ENCODE results near the gene POLN.

The POLN gene

DNA sequence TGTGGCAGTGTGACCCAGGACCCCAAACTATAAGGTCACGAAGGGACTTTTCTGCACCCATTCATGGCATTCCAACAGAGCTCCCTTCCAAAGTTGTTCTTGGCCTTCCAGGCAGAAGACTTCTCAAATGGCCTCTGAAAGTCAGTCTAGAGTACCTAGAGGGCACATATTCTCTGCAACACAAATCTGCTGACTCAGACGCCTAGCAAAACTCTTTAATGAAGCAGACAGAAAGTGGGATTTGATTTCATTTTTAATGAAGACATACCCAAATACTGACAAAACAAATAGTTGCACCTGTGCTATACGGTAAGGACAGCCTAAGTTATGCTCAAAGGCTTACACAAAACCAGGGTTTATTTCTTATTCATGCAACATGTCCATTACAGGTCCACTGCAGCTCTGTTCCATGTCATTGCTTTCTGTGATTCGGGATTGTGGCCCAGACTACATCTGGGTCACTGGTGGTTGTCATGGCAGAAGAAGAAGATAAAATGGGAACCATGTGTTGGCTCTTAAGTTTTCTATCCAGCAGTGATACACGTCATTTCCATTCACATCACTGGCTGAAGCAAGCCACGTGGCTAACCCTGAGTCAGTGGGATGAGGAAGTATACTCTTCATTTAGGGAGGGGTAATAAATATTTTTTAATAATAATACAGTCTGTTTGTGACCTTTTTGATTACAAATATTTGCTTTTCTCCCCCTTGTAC is 125.1 kb downstream of the POLN start:
- TF ChIP-seq, protein P1, sequence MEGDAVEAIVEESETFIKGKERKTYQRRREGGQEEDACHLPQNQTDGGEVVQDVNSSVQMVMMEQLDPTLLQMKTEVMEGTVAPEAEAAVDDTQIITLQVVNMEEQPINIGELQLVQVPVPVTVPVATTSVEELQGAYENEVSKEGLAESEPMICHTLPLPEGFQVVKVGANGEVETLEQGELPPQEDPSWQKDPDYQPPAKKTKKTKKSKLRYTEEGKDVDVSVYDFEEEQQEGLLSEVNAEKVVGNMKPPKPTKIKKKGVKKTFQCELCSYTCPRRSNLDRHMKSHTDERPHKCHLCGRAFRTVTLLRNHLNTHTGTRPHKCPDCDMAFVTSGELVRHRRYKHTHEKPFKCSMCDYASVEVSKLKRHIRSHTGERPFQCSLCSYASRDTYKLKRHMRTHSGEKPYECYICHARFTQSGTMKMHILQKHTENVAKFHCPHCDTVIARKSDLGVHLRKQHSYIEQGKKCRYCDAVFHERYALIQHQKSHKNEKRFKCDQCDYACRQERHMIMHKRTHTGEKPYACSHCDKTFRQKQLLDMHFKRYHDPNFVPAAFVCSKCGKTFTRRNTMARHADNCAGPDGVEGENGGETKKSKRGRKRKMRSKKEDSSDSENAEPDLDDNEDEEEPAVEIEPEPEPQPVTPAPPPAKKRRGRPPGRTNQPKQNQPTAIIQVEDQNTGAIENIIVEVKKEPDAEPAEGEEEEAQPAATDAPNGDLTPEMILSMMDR (IDR thresholded peaks at IDR 0.05; ENCODE audit: low read depth, low read length): no peak
- H3K4me3 ChIP-seq (replicated peaks in 1 of 2; ENCODE audit: low read depth in 2 of 2, low read length in 2 of 2): no peak overlapping the region
- DNase-seq (ENCODE audit: low read depth in 2 of 2): no peak

DNA sequence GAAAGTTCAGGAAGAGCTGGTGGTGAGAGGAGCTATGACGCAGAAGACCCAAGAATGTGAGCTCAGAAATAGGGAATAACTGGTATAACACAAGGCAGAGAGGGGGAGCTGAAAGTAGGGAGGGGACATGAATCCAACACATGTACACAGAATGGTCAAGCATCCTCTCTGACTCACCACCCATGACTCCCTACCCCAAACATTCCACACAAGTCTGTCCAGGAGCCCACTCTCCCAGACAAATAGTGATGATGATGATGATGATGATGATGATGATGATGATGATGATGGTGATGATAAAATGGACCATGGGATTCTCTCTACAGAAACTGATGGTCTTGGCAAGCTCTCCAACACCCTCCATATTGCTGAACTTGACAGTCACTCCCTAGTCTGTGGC is 136.4 kb downstream of the POLN start:
- peak in 1 of 2 donors; percentile 50 for DNase-seq (ENCODE audit: low read depth in 2 of 2)
- no peak overlapping the region for H3K4me3 ChIP-seq (replicated peaks in 1 of 2; ENCODE audit: low read depth in 2 of 2, low read length in 2 of 2)
- TF ChIP-seq, protein P1 (IDR thresholded peaks at IDR 0.05; ENCODE audit: low read depth, low read length): no peak

DNA sequence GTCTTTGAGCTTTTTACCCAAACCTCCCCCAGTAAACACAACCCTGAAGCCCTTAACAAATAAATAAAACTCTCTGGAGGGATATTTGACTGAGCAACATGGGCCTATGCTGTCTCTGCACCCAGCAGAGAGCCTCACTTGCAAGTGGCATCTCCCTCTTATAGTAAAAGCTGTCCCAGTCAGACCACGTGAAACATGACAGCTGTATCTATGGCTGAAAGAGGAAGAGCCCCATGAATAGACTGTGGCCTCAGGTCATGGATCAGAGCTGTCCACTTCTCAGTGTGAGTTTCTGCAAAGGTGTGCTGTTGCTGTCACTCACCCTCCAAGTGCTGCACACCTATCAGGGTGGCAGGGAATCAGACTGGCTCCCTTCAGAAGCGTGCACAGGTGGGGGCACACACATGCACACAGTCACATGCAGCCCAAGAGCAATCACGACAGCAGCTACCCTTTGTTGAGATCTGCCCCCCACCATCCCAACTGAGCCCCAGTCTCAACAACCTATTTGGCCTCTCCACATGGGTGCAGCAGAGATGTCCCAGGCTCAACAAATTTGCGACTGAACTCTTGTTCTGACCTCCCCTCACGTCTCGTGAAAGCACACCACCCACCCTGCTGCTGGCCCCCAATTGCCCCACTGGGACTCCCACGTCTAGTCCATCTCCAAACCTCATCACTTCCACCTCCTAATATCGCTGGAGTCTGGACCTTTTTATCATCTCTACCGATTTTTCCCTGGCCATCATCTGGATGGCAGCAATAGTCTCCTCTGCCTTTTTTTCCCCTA is 137.2 kb downstream of the POLN start:
- DNase-seq (ENCODE audit: low read depth in 2 of 2): no peak
- TF ChIP-seq, protein P1 (IDR thresholded peaks at IDR 0.05; ENCODE audit: low read depth, low read length): no peak
- H3K4me3 ChIP-seq (replicated peaks in 1 of 2; ENCODE audit: low read depth in 2 of 2, low read length in 2 of 2): no peak overlapping the region

DNA sequence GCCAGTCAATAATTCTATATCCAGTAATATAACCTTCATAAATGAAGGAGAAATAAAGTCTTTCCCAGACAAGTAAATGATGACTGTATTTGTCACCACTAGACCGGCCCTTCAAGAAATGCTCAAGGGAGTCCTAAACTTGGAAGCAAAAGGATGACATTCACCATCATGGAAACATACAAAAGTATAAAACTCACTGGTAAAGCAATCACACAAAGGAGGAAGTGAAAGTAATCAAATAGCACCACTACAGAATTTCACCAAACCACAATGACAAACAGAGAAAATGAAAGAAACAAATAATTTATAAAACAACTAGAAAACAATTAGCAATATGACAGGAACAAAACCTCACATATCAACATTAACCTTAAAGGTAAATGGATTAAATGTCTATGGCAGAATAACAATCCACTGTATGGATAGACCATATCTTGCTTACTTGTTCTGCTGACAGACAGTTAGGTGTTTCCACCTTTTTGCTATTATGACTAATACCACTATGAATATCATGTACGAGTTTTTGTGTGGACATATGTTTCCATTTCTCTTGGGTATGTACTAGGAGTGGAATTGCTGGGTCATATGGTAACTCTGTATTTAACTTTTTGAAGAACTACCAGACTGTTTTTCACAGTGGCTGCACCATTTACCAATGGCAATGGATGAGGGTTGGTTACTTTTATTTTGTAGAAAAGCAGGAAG is 137.9 kb downstream of the POLN start:
- TF ChIP-seq, protein P1 (IDR thresholded peaks at IDR 0.05; ENCODE audit: low read depth, low read length): no peak
- H3K4me3 ChIP-seq (replicated peaks in 1 of 2; ENCODE audit: low read depth in 2 of 2, low read length in 2 of 2): no peak overlapping the region
- DNase-seq (ENCODE audit: low read depth in 2 of 2): no peak

DNA sequence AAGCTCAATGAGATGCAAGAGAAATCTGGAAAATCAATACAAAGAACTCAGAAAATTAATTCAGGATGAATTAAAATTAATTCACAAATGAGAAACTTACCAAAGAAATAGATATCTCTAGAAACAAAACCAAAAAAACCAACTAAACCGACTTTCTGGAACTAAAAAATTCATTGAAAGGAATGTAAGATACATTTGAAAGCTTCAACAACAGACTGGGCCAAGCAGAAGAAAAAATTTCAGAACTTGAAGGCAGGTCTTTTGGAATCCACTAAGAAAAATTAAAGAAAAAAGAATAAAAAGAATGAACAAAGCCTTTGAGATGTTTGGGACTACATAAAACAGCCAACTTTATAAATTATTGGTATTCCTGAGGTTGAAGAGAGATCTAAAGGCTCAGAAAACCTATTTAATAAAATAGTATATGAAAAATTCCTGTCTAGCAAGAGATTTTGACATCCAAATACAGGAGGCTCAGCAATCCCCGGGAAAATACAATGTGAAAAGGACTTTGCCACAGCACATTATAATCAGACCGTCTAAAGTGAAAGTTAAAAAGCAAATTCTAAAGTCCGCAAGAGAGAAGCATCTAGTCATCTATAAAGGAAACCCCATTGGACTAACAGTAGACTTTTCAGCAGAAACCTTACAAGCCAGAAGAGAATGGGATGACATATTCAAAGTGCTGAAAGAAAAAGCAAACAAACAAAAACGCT is 138.6 kb downstream of the POLN start:
- DNase-seq (ENCODE audit: low read depth in 2 of 2): no peak
- TF ChIP-seq, protein P1 (IDR thresholded peaks at IDR 0.05; ENCODE audit: low read depth, low read length): no peak
- H3K4me3 ChIP-seq (replicated peaks in 1 of 2; ENCODE audit: low read depth in 2 of 2, low read length in 2 of 2): no peak overlapping the region

Data from cardiac fibroblast (primary cell).